Activated CD8-positive, alpha-beta memory T cell treated with anti-CD3 and anti-CD28 coated beads, Interleukin-2, amount 50 U/mL, for 24 hours (primary cell): ENCODE data around the gene TAGLN2.

Experiments used
- DNase-seq: peaks from one replicate; pipeline ENCODE4 v3.0.0-alpha.2; 2020; ENCODE audit errors: extremely low read depth

TAGLN2 gene

GRCh38 chr1:159924791-159925718 lies at the start of gene TAGLN2:
TAGLN2 (minus strand) TSS chr1:159925507; CDS start chr1:159920509, 4,998 bp downstream.
- peak; percentile 71 for DNase-seq

- no peak for DNase-seq
Observed at GRCh38 chr1:159974350-159974965, 49.2 kb upstream of the TAGLN2 start.

GRCh38 chr1:159973350-159973940 lies 48.1 kb upstream of the TAGLN2 start:
- no peak for DNase-seq

- no peak for DNase-seq
Observed at GRCh38 chr1:159972443-159973205, 47.3 kb upstream of the TAGLN2 start.

- DNase-seq = no peak
Observed at GRCh38 chr1:159970932-159971342, 45.6 kb upstream of the TAGLN2 start.

- DNase-seq = no peak
Observed at GRCh38 chr1:159968901-159969300, 43.6 kb upstream of the TAGLN2 start.

GRCh38 chr1:159965263-159965662 lies 40.0 kb upstream of the TAGLN2 start:
- no peak for DNase-seq

- DNase-seq = no peak
Observed at GRCh38 chr1:159964144-159964543, 38.8 kb upstream of the TAGLN2 start.

- no peak for DNase-seq
Observed at GRCh38 chr1:159962176-159962575, 36.9 kb upstream of the TAGLN2 start.

- no peak for DNase-seq
Observed at GRCh38 chr1:159961636-159962035, 36.3 kb upstream of the TAGLN2 start.

GRCh38 chr1:159960721-159961381 lies 35.5 kb upstream of the TAGLN2 start:
- DNase-seq = no peak

- DNase-seq = no peak
Observed at GRCh38 chr1:159959451-159959850, 34.1 kb upstream of the TAGLN2 start.

- DNase-seq = no peak
Observed at GRCh38 chr1:159958719-159959380, 33.5 kb upstream of the TAGLN2 start.

- no peak for DNase-seq
Observed at GRCh38 chr1:159957824-159958268, 32.5 kb upstream of the TAGLN2 start.

GRCh38 chr1:159955456-159955855 lies 30.1 kb upstream of the TAGLN2 start:
- DNase-seq = no peak

- no peak for DNase-seq
Observed at GRCh38 chr1:159953536-159954515, 28.5 kb upstream of the TAGLN2 start, which contains the start of gene SLAMF9. SLAMF9 (minus strand) TSS chr1:159954237; CDS start chr1:159954137, 100 bp downstream.

- DNase-seq = no peak
Observed at GRCh38 chr1:159952932-159953331, 27.6 kb upstream of the TAGLN2 start.

- DNase-seq = no peak
Observed at GRCh38 chr1:159951551-159951950, 26.2 kb upstream of the TAGLN2 start.

GRCh38 chr1:159951016-159951415 lies 25.7 kb upstream of the TAGLN2 start:
- DNase-seq = no peak
